K562 (cell line): Measurements from ENCODE around the gene HDHD2.

Experiments used
- EP300 ChIP-seq: IDR thresholded peaks from 2 replicates; pipeline ENCODE4 v1.6.1; 2012; ENCODE audit warnings: low read length, improper control_type of control experiment
- ILK ChIP-seq: fragments of 450-650 bp; IDR thresholded peaks from 2 replicates; pipeline ENCODE4 v1.6.1; 2016; ENCODE audit warnings: missing genetic modification characterization, low read depth, mild to moderate bottlenecking, missing compliant biosample characterization, moderate library complexity, borderline replicate concordance
- SIN3A ChIP-seq, 2 experiments: fragments of 150-350 bp in 1 of 2; IDR thresholded peaks; 2 replicates each; pipeline ENCODE4 v1.6.1; 2011 to 2016; ENCODE audit warnings: borderline replicate concordance in 2 of 2, low read depth in 2 of 2, low read length in 2 of 2, mild to moderate bottlenecking in 2 of 2, moderate library complexity in 2 of 2; ENCODE audit not compliant: control insufficient read depth in 1 of 2
- UBTF ChIP-seq, 2 experiments: IDR thresholded peaks; 2 replicates each; pipeline ENCODE4 v1.6.1; 2012; ENCODE audit warnings: improper control_type of control experiment in 2 of 2, low read depth in 2 of 2, low read length in 2 of 2, borderline replicate concordance in 1 of 2
- ZNF274 ChIP-seq: IDR thresholded peaks from 2 replicates; pipeline ENCODE4 v1.6.1; 2011; ENCODE audit warnings: low read depth, mild to moderate bottlenecking, low read length, moderate library complexity, borderline replicate concordance
- TF ChIP-seq, protein P1 (sequence below): IDR thresholded peaks from 3 replicates; pipeline ENCODE4 v1.6.1; 2011; ENCODE audit warnings: borderline replicate concordance, mild to moderate bottlenecking; ENCODE audit not compliant: insufficient read length, insufficient read depth
- TF ChIP-seq, protein P2 (sequence below): fragments of 450-650 bp; formaldehyde crosslinking; IDR thresholded peaks from 2 replicates; pipeline ENCODE4 v1.4.0; 2020; ENCODE audit warnings: mild to moderate bottlenecking, mixed read lengths
- TF ChIP-seq, protein P3 (sequence below): sonication (generic); formaldehyde crosslinking; IDR thresholded peaks from 2 replicates; pipeline ENCODE4 v1.8.1; 2023; ENCODE audit warnings: mild to moderate bottlenecking, missing genetic modification reagents

DNA sequence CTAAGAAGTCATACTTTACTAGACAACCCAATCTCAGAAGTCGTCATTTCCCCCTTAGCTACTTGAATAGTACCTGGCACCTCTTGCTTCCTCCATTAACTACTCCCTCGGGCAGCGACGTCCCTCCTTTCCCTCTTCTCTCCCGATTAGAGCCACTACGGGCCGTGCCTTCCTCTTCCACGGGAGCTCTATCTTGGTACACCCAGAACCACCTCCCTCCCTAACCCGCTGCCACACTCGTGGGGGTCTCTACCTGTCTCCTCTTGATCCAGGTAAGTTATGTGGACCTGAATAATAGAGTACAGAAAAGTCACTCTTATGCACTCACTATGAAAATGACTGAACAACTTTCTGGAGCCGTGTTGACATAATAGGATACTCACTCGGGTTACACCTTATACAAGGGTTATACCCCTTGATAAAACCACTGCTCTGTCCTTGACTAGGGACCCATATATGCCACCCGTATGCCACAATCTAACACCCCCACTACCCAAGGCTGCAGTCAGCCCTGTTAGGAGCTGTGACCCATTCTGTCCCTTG, 595 bp upstream of the HDHD2 start:
- TF ChIP-seq EP300 (no peak), UBTF (IDR thresholded peaks at IDR 0.05; ENCODE audit: borderline replicate concordance in 1 of 2, low read depth in 2 of 2, low read length in 2 of 2) (no peak), ILK (tag) (no peak), ZNF274 (no peak), SIN3A (IDR thresholded peaks at IDR 0.05; ENCODE audit: borderline replicate concordance in 2 of 2, control insufficient read depth in 1 of 2, low read depth in 2 of 2, low read length in 2 of 2) (no peak)
- TF ChIP-seq, protein P1, sequence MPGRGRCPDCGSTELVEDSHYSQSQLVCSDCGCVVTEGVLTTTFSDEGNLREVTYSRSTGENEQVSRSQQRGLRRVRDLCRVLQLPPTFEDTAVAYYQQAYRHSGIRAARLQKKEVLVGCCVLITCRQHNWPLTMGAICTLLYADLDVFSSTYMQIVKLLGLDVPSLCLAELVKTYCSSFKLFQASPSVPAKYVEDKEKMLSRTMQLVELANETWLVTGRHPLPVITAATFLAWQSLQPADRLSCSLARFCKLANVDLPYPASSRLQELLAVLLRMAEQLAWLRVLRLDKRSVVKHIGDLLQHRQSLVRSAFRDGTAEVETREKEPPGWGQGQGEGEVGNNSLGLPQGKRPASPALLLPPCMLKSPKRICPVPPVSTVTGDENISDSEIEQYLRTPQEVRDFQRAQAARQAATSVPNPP, result no peak
- TF ChIP-seq, protein P2, sequence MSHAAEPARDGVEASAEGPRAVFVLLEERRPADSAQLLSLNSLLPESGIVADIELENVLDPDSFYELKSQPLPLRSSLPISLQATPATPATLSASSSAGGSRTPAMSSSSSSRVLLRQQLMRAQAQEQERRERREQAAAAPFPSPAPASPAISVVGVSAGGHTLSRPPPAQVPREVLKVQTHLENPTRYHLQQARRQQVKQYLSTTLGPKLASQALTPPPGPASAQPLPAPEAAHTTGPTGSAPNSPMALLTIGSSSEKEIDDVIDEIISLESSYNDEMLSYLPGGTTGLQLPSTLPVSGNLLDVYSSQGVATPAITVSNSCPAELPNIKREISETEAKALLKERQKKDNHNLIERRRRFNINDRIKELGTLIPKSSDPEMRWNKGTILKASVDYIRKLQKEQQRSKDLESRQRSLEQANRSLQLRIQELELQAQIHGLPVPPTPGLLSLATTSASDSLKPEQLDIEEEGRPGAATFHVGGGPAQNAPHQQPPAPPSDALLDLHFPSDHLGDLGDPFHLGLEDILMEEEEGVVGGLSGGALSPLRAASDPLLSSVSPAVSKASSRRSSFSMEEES (CRISPR knock-in tag), result no peak
- TF ChIP-seq, protein P3, sequence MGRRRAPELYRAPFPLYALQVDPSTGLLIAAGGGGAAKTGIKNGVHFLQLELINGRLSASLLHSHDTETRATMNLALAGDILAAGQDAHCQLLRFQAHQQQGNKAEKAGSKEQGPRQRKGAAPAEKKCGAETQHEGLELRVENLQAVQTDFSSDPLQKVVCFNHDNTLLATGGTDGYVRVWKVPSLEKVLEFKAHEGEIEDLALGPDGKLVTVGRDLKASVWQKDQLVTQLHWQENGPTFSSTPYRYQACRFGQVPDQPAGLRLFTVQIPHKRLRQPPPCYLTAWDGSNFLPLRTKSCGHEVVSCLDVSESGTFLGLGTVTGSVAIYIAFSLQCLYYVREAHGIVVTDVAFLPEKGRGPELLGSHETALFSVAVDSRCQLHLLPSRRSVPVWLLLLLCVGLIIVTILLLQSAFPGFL (CRISPR knock-in tag), result no peak
